Left hindlimb (tissue), 1 donor: ENCODE data around the gene DAZAP1.
A peak's percentile ranks its signal among the peaks of the same experiment; 100 is the strongest.
"Not testable (repeated sequence)": the region's sequence is repeated elsewhere in the genome, so short reads cannot be mapped to it uniquely, and the experiment has no call there.

Experiments used
- DNase-seq: peaks from one replicate; pipeline ENCODE4 v3.0.0-alpha.2; 2018

The DAZAP1 gene

DNA sequence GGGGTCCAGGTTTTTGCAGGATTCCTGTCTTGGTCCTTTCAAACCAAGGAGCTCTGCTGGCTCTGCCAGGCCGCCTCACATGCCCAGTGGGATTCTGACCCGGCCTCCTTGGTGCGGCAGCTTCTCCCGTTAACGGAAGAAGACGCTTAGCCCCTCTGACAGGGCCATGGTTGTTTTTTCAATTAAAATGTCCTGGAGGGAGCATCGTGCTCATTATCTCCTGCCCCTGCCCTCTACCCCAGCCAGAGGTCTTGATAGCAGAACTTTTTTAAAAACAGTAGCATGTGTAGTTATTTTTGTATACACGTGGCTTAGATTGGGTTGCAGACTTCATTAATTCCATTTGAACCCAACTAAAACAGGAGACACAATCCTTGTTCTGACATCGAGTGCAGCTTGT is 19.4 kb downstream of the DAZAP1 start:
- no peak for DNase-seq

DNA sequence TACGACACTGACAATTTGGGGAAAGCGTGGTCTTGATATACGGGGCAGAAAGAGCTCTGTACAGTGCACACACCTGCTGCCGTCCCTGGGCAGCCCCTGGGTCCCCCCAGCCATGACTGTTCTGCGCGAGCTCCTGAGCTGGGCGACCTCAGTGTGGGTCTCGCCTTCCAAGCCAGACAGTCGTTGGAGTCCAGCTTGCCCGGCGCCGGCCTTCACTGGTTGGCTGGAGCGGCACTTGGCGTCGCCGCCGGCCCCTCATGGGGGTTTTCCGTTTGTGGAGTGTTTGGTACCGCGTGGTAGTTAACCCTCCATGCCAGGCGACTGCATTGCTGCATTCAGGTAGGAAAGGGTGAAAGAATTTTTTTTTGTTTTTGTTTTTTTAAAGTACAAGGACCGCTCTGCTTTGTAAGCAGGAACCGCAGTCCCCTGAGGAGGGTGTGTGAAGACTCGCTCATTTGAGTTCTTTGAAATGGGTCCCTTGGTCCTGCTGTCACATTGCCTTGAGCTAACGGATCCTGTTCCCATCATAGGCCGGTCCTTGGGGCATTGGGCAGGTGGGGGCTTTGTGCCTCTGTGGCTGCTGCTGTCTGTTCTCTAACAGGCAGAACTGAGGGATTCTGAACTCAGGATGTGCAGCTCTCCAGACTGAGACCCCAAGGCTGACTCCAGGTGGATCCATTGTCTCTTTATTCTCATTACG is 20.0 kb downstream of the DAZAP1 start:
- DNase-seq, result no peak

DNA sequence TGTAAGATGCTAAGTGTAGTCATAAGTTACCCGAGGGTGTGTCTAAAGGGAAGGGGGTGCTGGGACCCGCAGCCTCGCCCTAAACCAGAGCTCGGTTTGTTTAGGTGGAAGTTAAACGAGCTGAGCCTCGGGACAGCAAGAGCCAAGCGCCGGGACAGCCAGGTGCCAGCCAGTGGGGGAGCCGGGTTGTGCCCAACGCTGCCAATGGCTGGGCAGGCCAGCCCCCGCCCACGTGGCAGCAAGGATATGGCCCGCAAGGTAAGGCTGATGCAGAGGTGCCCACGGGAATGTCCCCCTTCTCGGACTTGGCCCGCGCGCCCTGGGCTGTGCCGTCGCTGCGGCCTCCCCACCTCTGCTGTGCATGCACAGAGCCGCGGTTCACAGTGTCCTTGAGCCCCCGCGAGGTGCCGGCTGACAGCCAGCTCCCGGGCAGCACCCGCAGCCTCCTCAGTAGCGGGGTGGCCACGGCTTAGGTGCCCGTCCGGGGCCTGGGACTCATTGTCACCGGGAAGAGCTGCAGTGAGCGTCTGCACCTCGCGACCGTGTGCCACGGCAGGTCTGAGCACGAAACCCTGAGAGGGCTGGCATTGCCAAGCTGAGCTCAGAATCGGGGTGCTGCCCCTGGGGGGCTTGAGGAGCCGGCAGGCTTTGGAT is 21.5 kb downstream of the DAZAP1 start:
- no peak for DNase-seq

DNA sequence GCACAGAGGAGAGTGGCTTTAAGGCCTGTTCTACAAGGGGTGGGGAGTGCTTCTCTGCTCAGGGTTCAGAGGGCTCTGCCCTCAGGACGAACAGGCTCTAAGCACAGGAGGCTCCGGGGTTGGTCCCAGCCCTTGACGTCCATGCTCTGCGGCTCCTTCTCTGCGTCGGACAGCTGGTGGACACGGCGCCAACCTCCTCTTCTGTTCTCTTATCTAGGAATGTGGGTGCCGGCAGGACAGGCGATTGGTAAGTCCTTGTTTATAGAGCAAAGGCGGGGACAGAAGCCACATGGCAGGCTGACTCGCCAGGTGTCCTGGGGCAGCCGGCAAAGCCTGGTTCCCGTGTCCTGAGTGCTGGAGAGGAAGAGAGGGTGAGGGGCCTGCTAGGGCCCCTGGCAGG is 22.4 kb downstream of the DAZAP1 start:
- DNase-seq, result no peak

DNA sequence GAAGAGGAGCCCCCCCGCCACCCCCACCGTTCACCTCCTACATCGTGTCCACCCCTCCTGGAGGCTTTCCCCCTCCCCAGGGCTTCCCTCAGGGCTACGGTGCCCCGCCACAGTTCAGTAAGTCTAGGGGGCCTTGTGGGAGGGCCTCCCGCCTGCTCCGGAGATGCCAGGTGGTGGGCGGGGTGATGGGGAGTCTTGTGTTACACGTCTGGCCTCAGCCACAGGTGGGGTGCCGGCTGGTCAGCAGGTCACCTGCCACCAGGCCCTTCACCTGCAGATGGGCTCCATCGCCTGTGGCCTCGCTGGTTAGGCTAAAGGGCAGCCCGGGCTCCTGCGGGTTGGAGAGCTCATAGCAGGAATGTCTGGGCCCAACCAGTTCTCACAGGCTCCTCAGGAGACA is 22.9 kb downstream of the DAZAP1 start:
- no peak for DNase-seq

DNA sequence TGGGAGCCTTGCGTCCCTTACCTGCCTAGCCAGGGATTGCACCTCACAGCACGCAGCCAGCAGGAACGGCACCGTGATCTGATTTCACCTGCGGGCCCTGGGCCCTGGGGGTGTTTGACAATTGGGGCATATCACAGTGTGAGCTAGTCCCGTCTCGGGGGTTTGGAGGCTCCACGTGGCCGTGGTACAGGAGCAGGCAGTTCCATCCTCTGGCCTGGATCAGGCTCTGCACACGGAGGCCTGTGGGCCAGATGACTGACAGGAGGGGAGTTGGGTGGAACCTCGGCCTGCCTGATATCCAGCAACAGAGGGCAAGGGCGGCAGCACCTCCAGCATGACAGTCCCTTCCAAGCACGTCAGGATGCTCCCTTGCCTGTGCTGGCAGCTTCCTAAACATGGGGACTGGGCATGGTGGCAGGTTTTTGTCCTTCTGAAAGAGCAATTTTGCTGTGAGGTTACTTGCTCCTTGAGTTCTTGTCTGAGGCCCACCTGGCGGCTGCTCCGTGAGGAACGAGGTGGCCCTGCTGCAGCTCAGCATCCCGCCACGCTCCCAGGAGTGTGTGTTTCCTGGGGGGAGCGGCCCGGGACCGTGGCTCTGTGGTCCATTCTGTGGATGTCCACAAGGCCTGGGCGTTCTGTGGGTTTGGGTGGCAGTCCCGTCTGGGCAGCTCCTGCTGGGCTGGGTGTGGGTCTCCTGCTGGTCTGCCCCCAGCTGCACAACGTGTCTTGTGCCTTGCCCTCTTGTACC is 24.5 kb downstream of the DAZAP1 start:
- no peak for DNase-seq

DNA sequence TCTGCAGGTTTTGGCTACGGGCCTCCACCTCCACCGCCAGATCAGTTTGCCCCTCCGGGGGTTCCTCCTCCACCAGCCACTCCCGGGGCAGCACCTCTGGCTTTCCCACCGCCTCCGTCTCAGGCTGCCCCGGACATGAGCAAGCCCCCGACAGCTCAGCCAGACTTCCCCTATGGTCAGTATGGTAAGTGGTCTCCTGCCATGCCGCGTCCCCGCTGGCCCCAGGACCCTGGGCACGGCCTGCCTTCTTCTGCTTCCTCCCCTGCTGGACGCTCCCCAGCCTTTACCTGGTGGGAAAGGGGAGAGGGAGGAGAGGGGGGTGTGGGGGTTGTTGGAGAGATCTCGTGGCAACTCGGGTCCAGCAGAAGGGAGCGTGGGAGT is 25.1 kb downstream of the DAZAP1 start:
- DNase-seq, result no peak

DNA sequence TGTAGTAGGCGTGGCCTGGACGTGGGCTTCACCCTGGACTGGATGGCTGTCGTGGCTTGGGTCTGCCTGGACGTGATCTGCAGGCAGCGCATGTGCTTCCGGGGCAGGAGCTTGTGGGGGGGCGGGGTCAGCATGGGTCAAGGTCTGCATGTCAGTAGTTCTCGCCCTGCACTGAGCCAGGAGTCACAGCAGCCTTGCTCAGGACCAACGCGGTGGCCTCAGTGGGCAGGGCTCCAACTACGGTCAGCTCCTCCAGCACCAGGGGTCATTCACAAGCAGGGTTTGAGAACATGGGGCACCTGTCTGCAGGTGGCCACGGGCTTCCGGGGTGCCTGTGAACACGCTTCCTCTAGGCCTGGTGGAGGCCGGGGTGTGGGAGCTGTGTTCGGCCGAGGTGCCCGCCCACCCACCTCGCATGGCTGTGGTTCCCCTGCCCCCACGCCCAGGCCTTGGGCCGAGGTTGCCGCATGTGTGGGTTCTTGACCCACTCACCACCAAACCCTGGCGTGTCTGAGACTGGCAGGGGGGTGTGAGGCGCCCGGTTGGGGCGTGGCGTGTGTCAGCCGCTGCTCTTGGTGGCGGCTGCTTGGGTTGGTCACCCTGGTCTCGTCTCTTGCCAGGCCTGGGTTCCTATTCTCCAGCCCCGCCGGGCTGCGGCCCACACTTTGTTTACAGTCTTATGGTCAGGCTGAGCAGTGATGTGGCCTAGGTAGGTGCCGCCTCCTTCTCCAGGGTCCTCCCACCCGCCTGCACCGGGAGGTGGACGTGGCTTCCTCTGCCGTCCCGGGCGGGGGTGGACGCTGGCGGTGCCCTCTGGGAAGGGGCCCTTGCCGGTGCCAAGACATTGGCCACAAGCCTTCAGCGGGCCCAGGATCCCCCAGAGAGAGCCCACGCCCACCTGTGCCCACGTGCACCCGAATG is 26.0 kb downstream of the DAZAP1 start:
- no peak for DNase-seq

DNA sequence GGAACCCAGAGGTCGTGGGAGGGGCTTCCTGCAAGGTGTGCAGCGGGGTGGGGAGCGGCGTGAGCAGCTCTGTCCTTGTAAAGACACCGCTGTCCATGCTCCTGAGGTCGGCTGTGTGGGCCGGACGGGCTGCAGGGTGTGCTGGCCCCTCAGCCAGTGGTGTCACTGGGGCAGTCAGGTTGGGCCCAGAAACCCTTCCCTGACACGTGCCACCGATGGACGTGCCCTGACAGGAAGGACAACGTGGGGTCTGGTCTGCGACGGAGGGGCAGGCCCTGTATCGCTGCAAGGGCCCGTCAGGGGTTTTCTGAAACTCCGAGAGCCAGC is 26.6 kb downstream of the DAZAP1 start:
- DNase-seq, result no peak

DNA sequence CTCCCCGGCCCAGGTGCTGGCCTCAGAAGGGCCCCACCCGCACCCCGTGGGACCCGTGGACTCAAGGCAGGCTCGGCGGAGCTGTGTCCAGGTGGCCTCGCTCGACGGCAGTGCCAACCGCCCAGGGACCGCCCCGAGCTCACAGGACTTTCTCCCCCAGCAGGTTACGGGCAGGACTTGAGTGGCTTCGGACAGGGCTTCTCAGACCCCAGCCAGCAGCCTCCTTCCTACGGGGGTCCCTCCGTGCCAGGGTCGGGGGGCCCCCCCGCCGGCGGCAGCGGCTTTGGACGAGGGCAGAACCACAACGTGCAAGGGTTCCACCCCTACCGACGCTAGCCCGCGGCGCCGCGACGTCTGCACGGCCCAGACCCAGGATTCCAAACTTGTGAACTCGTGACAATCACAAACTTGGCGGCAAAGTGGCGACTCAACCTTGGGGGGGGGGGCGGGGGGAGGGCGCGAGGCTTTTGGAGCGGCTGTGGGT is 27.2 kb downstream of the DAZAP1 start:
- DNase-seq, result no peak

DNA sequence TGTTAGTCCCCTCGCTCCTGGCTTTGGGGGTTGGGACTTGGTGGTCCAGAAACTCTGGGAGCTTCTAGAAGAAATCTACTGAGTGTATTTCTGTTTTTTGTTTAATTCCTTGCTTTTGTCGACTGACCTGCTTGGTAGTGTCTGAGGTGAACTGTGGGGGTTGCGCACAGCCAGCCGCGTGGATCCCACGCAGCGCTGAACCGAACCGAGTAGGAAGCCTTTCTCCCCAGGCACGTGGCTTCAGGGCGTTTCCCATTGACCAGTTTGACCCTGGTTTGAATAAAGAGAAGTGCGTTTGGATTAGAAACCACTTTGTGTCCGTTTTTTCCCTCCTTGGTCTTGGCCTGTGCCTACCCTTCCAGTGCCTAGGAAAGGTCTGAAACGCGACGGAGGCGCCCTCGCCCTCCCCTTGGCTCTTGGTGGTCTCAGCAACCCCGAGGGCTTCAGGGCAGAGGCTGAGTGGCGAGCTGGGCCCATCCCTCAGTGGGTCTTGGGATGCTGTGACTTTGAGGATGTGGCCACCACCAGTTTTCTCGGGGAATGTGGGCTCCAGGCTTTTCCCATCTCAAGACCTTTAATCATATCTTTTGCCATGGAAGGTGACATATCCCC is 28.1 kb downstream of the DAZAP1 start:
- DNase-seq, result no peak

DNA sequence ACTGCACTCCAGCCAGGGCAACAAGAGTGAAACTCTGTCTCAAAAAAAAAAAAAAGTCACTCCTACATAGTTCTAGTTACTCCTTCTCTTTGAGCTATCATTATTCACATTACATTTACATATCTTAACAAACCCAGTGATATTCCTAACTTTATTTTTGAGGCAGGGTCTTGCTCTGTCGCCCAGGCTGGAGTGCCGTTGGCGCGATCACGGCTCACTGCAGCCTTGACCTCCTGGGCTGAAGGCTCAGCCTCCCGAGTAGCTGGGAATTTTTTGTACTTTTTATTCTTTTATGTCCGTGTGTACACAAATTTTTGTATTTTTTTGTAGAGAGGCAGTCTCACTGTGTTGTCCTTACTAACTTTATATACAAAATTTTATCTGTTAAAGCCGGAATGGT is 30.2 kb downstream of the DAZAP1 start:
- DNase-seq, result no peak

DNA sequence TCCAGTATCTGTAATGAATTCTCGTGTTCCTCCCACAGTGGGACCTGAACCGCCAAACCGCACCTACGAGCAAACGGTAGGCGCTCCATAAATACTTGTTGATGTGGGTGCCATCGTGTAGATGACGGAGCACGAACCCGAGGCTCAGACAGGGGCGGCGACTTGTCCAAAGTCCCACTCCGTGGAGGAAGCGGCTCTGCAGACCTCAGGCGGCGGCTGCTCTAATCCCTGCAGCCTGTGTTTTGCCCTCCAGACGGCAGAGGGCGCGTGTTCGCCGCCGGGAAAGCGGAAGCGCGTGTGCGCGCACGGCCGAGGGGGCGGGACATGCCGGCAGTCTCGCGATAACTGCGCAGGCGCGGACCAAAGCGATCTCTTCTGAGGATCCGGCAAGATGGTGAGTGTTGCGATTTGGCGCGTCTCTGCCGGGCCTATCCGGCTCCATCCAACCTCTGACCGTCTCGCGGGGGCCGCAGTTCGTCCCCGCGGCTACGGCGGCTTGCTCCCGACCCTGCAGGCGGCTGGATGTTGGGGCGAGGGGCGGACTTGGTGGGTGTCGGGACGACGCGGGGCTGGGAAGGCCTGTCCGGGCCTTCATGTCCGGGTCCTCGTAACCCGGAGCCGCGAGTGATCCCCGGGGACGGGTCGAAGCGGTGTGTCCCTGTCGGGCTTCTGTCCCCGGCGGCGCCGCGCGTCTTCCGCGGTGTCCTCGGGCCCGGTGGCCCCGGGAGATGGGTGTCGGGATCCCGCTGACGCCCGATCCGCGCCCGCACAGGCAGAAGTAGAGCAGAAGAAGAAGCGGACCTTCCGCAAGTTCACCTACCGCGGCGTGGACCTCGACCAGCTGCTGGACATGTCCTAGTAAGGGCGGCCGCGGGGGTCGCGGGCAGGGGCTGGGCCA is 30.9 kb downstream of the DAZAP1 start, which contains the start of gene RPS15:
Gene RPS15 (plus strand): TSS at position 362 of the 898 bp plus-strand sequence. CDS start 30 bp downstream, at position 392.
- peak; percentile 96 for DNase-seq

DNA sequence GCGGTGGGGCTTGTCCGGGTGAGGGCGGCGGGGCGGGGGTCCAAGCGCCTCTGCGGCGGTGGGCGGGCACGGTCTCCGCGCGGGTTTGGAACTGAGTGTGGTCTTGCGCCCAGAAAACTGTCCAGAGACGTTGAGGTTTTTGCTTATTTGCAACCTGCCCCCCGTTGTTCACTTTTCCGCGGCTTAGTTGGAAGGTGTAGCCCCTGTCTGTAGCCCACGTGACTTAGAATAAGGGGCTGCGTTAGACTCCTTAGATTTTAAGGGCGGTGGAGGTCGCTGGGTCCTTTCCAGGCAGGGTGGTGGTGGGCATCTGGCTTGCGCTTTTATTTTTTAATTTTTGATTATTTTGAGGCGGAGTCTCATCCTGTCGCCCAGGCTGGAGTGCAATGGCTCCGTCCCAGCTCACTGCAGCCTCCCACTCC is 31.6 kb downstream of the DAZAP1 start:
- no peak for DNase-seq

DNA sequence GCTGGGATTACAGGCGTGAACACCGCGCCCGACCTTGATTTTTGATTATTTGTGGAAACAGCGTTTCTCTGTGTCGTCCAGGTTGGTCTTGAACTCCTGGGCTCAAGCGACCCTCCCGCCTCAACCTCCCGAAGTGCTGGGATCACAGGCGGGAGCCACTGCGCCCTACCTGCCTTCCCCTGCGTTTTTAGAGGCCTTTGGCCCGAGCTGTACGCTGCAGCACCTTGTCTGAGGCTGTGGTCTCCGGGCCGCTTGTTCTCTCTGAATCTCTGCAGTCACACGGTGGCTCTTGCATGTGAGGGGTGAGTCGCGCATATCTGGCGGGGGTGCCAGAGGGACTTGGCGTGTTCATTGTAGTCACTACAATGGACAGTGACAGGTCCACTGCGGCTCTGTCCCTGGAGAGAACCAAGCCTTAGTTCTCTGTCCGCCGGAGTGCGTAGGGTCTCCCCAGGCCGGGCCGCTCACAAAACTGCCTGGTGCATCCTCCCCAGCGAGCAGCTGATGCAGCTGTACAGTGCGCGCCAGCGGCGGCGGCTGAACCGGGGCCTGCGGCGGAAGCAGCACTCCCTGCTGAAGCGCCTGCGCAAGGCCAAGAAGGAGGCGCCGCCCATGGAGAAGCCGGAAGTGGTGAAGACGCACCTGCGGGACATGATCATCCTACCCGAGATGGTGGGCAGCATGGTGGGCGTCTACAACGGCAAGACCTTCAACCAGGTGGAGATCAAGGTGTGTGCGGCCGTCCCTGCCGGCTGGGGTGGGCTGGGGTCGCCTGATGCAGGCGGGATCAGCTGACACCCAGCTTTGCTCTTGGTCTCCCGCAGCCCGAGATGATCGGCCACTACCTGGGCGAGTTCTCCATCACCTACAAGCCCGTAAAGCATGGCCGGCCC is 32.4 kb downstream of the DAZAP1 start:
- not testable (repeated sequence) for DNase-seq

DNA sequence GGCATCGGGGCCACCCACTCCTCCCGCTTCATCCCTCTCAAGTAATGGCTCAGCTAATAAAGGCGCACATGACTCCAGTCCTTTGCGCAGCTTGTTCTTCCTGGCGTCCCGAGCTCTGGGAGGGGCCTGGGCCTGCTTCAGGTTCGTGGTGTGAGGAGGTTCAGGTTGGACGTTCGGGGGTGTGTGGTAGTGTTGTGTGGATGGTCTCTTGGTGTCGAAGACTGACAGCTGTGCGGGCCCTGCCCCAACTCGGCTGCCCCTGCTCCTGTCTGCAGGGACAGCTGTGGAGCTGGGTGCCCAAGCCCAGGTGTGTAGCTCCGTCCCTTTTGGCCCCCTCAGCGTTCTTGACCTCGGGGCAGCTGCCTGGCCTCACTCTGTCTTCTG is 33.0 kb downstream of the DAZAP1 start:
- no peak for DNase-seq

DNA sequence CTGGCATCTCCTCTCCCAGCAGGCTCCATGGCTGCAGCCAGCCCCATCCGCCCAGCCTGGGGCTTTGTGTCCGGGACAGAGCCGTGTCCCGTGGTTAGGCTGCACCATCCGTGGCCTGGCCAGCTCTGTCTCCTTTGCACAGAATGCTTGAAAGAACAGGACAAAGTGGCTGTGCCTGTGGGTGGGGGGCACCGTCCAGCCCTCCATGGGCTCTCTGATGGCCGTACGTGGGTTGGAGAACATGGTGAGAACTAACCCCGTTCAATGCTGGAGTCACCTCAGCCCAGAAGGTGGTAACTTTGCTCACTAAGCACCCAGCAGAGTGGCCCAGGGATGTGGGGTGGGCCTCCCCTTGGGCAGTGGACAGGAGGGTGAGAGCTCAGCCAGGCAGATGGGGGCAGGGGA is 33.6 kb downstream of the DAZAP1 start:
- no peak for DNase-seq

DNA sequence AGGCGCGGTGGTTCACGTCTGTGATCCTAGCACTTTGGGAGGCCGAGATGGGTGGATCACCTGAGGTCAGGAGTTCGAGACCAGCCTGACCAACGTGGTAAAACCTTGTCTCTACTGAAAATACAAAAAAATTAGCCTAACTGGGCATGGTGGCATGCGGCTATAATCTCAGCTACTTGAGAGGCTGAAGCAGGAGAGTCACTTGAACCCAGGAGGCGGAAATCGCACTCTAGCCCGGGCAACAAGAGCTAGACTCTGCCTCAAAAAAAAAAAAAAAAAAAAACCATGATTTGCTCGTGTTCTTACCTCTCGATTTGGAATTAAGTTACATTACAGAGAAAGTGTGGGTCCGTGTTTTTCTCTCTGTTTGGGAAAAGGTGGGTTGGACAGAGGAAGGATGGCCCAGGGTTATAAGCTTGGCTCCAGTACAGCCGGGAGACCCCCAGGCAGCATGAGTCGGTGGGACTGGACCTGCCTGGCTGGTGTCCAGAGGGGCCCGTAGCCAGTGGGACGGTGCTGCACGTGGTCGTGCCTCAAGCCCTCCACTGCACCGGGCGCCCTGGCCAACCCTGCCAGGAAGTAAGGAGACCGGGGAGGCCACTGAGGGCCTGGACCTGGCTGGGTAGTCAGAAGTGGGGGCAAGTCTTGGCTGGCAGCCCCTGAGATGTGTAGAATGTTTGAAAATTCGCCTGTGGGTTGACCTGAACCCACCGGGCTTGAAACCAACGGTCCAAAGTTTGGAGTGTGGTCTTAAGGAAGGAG is 34.5 kb downstream of the DAZAP1 start:
- no peak for DNase-seq

DNA sequence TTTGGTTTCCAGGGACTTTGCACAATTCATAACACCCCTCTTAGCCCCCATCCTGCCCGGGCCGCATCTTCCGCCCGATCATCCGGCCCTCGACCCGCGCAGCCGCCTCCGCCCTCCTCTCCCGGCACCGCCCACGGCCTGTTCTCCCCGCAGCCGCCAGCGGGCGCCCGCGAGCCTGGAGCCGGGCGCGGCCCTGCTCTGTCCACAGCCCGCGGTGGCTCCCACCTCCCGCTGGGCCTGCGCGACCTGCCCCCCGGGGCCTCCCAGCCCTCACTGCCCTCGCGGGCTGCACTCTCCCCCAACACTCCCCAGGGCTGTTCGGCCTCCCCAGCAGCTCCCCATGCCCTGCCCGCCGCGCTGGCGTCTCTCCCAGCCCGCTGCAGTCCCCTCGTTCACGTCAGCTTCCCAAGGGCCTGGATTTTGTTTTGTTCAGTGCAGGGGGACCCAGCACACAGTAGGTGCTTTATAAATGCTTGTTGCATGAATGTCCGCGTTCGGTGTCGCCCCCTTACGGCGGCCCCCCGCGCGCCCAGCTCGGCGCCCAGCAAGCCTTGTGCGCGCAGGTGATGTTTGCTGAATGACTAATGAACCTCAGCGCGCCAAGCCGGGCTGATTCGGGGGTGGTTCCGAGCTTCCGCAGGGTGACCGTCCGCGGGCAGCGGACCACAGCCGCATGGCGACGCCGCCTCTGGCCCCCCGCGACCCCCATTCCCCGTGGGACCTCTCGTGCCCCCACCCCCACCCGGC is 38.0 kb downstream of the DAZAP1 start:
- DNase-seq, result peak; percentile 71
